Measurements from ENCODE around the gene LGR6. TPM values are rescaled to one million over a fixed set of nuclear protein-coding genes. Genes with fewer than 3 reads are reported as not detected.

LGR6 gene
- polyA plus RNA-seq, 3 donors, result not detected

DNA sequence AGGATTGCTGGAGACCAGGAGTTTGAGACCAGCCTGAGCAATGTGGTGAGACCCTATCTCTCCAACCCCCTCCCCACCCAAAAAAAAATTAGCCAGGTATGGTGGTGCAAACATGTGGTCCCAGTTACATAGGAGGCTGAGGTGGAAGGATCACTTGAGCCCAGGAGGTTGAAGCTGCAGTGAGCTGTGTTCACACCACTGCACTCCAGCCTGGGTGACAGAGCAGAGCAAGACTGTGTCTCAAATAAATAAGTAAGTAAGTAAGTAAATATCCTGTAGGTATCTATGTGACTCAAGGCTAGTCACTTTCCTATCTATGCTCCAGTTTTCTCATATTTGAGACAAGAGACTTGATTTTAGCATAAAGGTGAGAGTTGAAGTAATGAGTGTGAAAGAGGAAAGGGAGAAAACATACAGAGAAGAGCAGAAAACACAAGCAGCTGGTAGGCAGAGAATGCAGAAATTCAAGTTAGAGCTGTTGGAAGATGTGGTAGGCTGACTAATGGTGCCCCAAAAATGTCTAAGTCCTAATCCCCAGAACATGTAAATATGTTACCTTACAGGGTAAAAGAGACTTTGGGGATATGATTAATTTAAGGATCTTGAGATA is 162.4 kb downstream of the LGR6 start:
- Histone ChIP-seq H4K20me1 (ENCODE audit: insufficient read depth, low read length) (peaks cover 66% of the 10 kb centered on the region), H3K36me3 (replicated peaks in 1 of 2; ENCODE audit: control insufficient read depth in 1 of 2, insufficient read depth in 2 of 2, low read length in 2 of 2) (no peaks in the 10 kb centered on the region), H3K4me3 (replicated peaks in 1 of 3; ENCODE audit: low read depth in 2 of 3, low read length in 3 of 3) (no peak overlapping the region), H3K4me1 (ENCODE audit: control insufficient read depth in 1 of 2, insufficient read depth in 2 of 2, low read length in 2 of 2) (peaks cover 16% of the 10 kb centered on the region in 2 donors), H3K4me2 (replicated peaks; ENCODE audit: extremely low read depth, low read length, poor library complexity, severe bottlenecking) (no peak overlapping the region), H3K79me2 (ENCODE audit: insufficient read depth, low read length) (peaks cover 97% of the 10 kb centered on the region), H3K27ac (ENCODE audit: low read depth in 1 of 2, low read length in 2 of 2) (no peak overlapping the region), H3K9ac (ENCODE audit: insufficient read depth, low read length, poor library complexity, severe bottlenecking) (no peak overlapping the region), H3K27me3 (ENCODE audit: control insufficient read depth in 2 of 2, insufficient read depth in 2 of 2, low read length in 2 of 2) (no peaks in the 10 kb centered on the region), H2AFZ (ENCODE audit: insufficient read depth, low read depth, low read length, poor library complexity, severe bottlenecking) (no peak overlapping the region), H3K9me3 (replicated peaks in 1 of 2; ENCODE audit: control insufficient read depth in 1 of 2, insufficient read depth in 1 of 2, low read length in 2 of 2) (no peaks in the 10 kb centered on the region)
- no peak for DNase-seq
- Mint-ChIP-seq H3K27me3 (ENCODE audit: low read depth in 3 of 3) (no peaks in the 10 kb centered on the region), H3K9me3 (peaks cover 0 to 3% (median 0%) of the 10 kb centered on the region in 7 donors), H3K27ac (no peak overlapping the region), H3K4me3 (no peak overlapping the region), H3K36me3 (peaks cover 7 to 19% of the 10 kb centered on the region in 2 donors), H3K4me1 (peaks cover 32% of the 10 kb centered on the region)
- TF ChIP-seq, protein P1, sequence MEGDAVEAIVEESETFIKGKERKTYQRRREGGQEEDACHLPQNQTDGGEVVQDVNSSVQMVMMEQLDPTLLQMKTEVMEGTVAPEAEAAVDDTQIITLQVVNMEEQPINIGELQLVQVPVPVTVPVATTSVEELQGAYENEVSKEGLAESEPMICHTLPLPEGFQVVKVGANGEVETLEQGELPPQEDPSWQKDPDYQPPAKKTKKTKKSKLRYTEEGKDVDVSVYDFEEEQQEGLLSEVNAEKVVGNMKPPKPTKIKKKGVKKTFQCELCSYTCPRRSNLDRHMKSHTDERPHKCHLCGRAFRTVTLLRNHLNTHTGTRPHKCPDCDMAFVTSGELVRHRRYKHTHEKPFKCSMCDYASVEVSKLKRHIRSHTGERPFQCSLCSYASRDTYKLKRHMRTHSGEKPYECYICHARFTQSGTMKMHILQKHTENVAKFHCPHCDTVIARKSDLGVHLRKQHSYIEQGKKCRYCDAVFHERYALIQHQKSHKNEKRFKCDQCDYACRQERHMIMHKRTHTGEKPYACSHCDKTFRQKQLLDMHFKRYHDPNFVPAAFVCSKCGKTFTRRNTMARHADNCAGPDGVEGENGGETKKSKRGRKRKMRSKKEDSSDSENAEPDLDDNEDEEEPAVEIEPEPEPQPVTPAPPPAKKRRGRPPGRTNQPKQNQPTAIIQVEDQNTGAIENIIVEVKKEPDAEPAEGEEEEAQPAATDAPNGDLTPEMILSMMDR (IDR thresholded peaks at IDR 0.05), result no peak
- intact Hi-C loops (cut with micrococcal nuclease), result no loop called here

DNA sequence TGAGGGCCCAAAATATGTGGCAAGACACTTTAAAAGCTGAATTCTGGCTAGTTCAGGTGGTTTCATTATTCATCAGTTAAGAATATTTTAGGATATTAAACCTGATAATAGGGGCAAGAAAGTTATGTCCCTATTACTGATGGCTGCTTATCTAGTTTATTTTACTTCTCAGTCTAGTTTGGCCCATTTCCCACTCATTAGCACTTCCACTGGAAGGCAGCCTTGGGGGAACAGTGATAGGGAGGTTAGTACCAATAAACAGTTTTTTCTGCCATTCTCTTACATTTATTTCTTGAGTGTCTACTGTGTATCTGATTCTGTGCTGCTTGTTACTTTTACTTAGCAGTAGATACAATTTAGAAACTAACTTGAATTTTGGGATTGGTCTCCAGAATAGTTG is 163.9 kb downstream of the LGR6 start:
- H3K79me2 ChIP-seq (ENCODE audit: insufficient read depth, low read length), result peaks cover 97% of the 10 kb centered on the region

More for the DNA sequence above, 163.9 kb downstream of the LGR6 start:
- Mint-ChIP-seq H3K4me1 (peaks cover 25% of the 10 kb centered on the region), H3K36me3 (peaks cover 7 to 19% of the 10 kb centered on the region in 2 donors), H3K4me3 (no peak overlapping the region), H3K9me3 (peaks cover 0 to 3% (median 0%) of the 10 kb centered on the region in 7 donors), H3K27me3 (ENCODE audit: low read depth in 3 of 3) (no peaks in the 10 kb centered on the region), H3K27ac (no peak overlapping the region)
- H3K36me3 ChIP-seq (replicated peaks in 1 of 2; ENCODE audit: control insufficient read depth in 1 of 2, insufficient read depth in 2 of 2, low read length in 2 of 2), result no peaks in the 10 kb centered on the region
- no peak overlapping the region for H3K9ac ChIP-seq (ENCODE audit: insufficient read depth, low read length, poor library complexity, severe bottlenecking)
- H3K27me3 ChIP-seq (ENCODE audit: control insufficient read depth in 2 of 2, insufficient read depth in 2 of 2, low read length in 2 of 2), result no peaks in the 10 kb centered on the region
- H3K9me3 ChIP-seq (replicated peaks in 1 of 2; ENCODE audit: control insufficient read depth in 1 of 2, insufficient read depth in 1 of 2, low read length in 2 of 2), result no peaks in the 10 kb centered on the region
- H4K20me1 ChIP-seq (ENCODE audit: insufficient read depth, low read length), result peaks cover 69% of the 10 kb centered on the region
- no peak overlapping the region for H3K27ac ChIP-seq (ENCODE audit: low read depth in 1 of 2, low read length in 2 of 2)
- TF ChIP-seq, protein P1 (IDR thresholded peaks at IDR 0.05), result no peak
- H3K4me3 ChIP-seq (replicated peaks in 1 of 3; ENCODE audit: low read depth in 2 of 3, low read length in 3 of 3), result no peak overlapping the region
- intact Hi-C loops (cut with micrococcal nuclease), result no loop called here
- H3K4me2 ChIP-seq (replicated peaks; ENCODE audit: extremely low read depth, low read length, poor library complexity, severe bottlenecking), result no peak overlapping the region
- peaks cover 13 to 14% of the 10 kb centered on the region in 2 donors for H3K4me1 ChIP-seq (ENCODE audit: control insufficient read depth in 1 of 2, insufficient read depth in 2 of 2, low read length in 2 of 2)
- no peak for DNase-seq
- H2AFZ ChIP-seq (ENCODE audit: insufficient read depth, low read depth, low read length, poor library complexity, severe bottlenecking), result no peak overlapping the region
